ENCODE results near the gene TIA1. TPM values are rescaled to one million over a fixed set of nuclear protein-coding genes. Genes with fewer than 3 reads are reported as not detected.
A peak's percentile ranks its signal among the peaks of the same experiment; 100 is the strongest.
"Not testable (repeated sequence)": the region's sequence is repeated elsewhere in the genome, so short reads cannot be mapped to it uniquely, and the experiment has no call there.

Gene TIA1
- total and polyA plus RNA-seq, 9 donors: 89.0 to 143 (median 115) TPM

DNA sequence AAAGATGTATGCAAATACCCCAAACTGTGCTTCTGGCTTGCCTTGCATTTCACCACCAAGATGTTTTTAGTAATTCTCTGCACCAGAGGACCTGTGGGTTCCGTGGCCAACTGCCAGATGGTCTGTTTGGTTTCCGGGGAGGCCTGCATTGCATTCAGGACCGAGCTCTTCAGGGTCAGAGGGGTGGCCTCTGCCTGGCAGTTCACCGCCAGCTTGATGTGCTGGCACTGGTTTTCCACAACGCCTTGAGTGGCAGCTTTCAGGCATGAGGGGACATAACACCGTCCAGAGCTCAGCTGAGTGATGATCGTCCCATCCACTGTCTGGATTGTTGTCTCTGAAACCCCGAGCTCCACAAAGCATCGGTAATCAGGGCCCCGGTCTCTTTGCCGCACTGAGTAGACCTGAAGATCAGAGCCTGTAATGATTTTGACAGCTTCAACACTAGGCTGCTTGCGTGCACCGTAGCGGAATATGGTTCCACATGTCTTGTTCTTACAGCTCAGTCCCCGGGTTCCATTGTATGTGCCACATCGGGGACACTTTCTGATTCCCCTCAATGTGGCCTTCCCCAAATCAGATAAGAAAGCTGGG is 67.0 kb downstream of the TIA1 start:
- intact Hi-C loops (cut with DNase I): no loop called here
- TF ChIP-seq POLR2A (IDR thresholded peaks at IDR 0.05) (no peak), CTCF (IDR thresholded peaks at IDR 0.05) (no peak), EP300 (IDR thresholded peaks at IDR 0.05) (no peak)
- WGBS, 3 donors: 85 to 92% (median 89%) methylated on average over 16 of the region's 16 CpGs
- no peaks in the 10 kb centered on the region for H3K36me3 ChIP-seq
- no peak overlapping the region for H3K4me3 ChIP-seq
- no peaks in the 10 kb centered on the region for H3K9me3 ChIP-seq
- H3K4me1 ChIP-seq (ENCODE audit: insufficient read depth): no peaks in the 10 kb centered on the region
- DNase-seq: peak in 1 of 5 donors; percentile 28
- no peak overlapping the region for H3K27ac ChIP-seq
- no peaks in the 10 kb centered on the region for H3K27me3 ChIP-seq

DNA sequence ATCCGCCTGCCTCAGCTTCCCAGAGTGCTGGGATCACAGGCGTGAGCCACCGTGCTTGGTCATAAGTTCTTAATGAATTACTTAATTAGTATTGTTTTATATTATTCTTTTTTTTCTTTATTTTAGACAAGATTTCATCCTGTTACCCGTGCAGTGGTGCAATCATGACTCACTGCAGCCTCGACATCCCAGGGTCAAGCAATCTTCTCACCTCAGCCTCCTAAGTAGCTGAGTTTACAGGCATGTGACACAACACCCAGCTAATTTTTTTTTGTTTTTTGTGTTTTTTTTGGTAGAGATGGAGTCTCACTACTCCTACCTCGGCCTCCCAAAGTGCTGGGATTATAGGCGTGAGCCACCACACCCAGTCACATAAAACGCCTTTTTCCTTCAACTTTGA is 74.9 kb downstream of the TIA1 start:
- WGBS, 3 donors: 90 to 93% (median 91%) methylated on average over 8 of the region's 8 CpGs
- intact Hi-C loops (cut with DNase I): no loop called here
- TF ChIP-seq EP300 (IDR thresholded peaks at IDR 0.05) (no peak), POLR2A (IDR thresholded peaks at IDR 0.05) (no peak), CTCF (IDR thresholded peaks at IDR 0.05) (no peak)
- Histone ChIP-seq H3K9me3 (no peaks in the 10 kb centered on the region), H3K4me1 (ENCODE audit: insufficient read depth) (no peaks in the 10 kb centered on the region), H3K36me3 (no peaks in the 10 kb centered on the region), H3K27me3 (no peaks in the 10 kb centered on the region), H3K27ac (no peak overlapping the region), H3K4me3 (no peak overlapping the region)
- DNase-seq: no peak

DNA sequence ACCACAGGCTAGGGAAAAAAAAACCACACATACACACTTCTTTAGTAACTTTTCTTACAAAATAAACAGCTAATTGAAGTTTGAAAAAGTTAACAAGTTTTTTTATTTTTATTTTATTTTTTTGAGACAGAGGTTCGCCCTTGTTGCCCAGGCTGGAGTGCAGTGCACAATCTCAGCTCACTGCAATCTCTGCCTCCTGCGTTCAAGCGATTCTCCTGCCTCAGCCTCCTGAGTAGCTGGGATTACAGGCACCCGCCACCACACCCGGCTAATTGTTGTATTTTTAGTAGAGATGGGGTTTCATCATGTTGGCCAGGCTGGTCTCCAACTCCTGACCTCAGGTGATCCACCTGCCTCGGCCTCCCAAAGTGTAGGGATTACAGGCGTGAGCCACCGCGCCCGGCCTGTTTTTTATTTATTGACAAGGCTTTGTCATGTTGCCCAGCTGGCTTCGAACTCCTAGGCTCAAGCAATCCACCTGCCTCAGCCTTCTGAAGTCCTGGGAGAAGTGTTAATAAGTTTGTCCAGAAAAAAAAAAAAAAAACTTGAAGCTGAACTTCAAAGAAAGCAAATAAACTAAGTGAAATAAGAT is 78.7 kb downstream of the TIA1 start:
- H3K4me1 ChIP-seq (ENCODE audit: insufficient read depth); H3K27me3 ChIP-seq; H3K4me3 ChIP-seq; H3K9me3 ChIP-seq; intact Hi-C loops (cut with DNase I); H3K27ac ChIP-seq; H3K36me3 ChIP-seq: not testable (repeated sequence)
- peak in 1 of 5 donors; percentile 15 for DNase-seq
- 96 to 98% (median 96%) methylated on average over 11 of the region's 11 CpGs for WGBS, 3 donors

DNA sequence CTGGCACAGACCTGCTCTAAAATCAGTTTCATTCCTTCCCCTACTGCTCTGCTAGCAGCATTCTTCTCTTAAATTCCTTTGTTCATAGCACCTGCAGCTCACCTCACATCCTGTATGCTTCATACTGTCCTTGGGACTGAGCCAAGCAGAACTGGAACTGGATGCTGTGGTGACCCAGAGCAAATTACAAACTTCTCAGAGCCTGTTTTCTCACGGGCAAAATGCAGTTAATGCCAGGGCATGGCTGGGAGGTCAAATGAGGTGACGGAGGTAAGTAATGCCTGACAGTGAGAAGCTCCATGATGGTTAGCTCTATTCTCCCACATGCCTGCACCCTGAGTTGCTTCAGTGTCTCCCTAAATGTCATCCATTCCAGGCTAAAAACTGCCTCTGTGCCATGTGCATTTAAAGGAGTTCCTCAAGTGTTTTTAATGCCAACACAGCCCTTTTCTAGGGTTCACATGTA is 87.3 kb downstream of the TIA1 start:
- no peak overlapping the region for H3K4me3 ChIP-seq
- no peaks in the 10 kb centered on the region for H3K36me3 ChIP-seq
- H3K27me3 ChIP-seq: no peaks in the 10 kb centered on the region
- H3K9me3 ChIP-seq: no peaks in the 10 kb centered on the region
- no peak overlapping the region for H3K27ac ChIP-seq
- DNase-seq: no peak
- 62 to 66% (median 66%) methylated on average over 2 of the region's 2 CpGs for WGBS, 3 donors
- intact Hi-C loops (cut with DNase I): no loop called here
- H3K4me1 ChIP-seq (ENCODE audit: insufficient read depth): no peaks in the 10 kb centered on the region
- TF ChIP-seq POLR2A (IDR thresholded peaks at IDR 0.05) (no peak), CTCF (IDR thresholded peaks at IDR 0.05) (no peak), EP300 (IDR thresholded peaks at IDR 0.05) (no peak)

DNA sequence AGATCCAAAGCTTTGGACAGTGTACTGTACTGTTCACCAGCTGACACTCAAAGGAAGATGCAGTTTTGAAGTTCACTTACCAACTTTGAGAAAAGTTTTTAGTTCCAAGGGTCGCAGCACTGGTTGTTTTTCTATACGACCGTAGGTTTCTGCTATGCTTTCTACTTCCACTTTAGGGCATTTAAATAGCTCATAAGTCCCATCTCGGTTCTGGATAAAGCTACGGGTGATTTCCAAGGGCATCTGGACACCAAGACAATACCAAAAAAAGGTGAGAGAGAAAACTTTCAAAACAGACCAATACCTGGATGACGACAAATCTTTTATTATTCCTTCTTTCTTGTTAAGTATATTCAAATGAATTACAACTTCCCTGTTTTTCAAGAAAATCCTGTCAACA is 87.9 kb downstream of the TIA1 start:
- DNase-seq: no peak
- 80 to 89% (median 86%) methylated on average over 6 of the region's 6 CpGs for WGBS, 3 donors
- H3K36me3 ChIP-seq: no peaks in the 10 kb centered on the region

More for the DNA sequence above, 87.9 kb downstream of the TIA1 start:
- H3K27ac ChIP-seq: no peak overlapping the region
- intact Hi-C loops (cut with DNase I): no loop called here
- TF ChIP-seq EP300 (IDR thresholded peaks at IDR 0.05): no peak
- TF ChIP-seq CTCF (IDR thresholded peaks at IDR 0.05): no peak
- TF ChIP-seq POLR2A (IDR thresholded peaks at IDR 0.05): no peak
- H3K4me3 ChIP-seq: no peak overlapping the region
- H3K27me3 ChIP-seq: no peaks in the 10 kb centered on the region
- no peaks in the 10 kb centered on the region for H3K9me3 ChIP-seq
- H3K4me1 ChIP-seq (ENCODE audit: insufficient read depth): no peaks in the 10 kb centered on the region

Data from ovary (tissue), 9 donors.